GM18499 (cell line): ENCODE results near the gene DNMT3A.
A peak's percentile ranks its signal among the peaks of the same experiment; 100 is the strongest.
"Not testable (repeated sequence)": the region's sequence is repeated elsewhere in the genome, so short reads cannot be mapped to it uniquely, and the experiment has no call there.

Experiments used
- ATAC-seq: cut with Tn5 transposase; IDR thresholded peaks from one replicate; pipeline ENCODE4 v1.9.1; 2021; ENCODE audit warnings: moderate number of reproducible peaks; ENCODE audit not compliant: insufficient read depth, unreplicated experiment

Gene DNMT3A

GRCh38 chr2:25286723-25287483, 54.8 kb downstream of the DNMT3A start:
- no peak for ATAC-seq

GRCh38 chr2:25286025-25286400, 55.7 kb downstream of the DNMT3A start:
- ATAC-seq, result no peak

GRCh38 chr2:25285265-25286024, 56.3 kb downstream of the DNMT3A start:
- ATAC-seq, result no peak

GRCh38 chr2:25284756-25285155, 57.0 kb downstream of the DNMT3A start:
- ATAC-seq, result no peak

GRCh38 chr2:25283921-25284320, 57.8 kb downstream of the DNMT3A start:
- no peak for ATAC-seq

GRCh38 chr2:25281941-25282340, 59.8 kb downstream of the DNMT3A start:
- no peak for ATAC-seq

GRCh38 chr2:25281522-25281921, 60.2 kb downstream of the DNMT3A start:
- ATAC-seq, result no peak

GRCh38 chr2:25280051-25280687, 61.6 kb downstream of the DNMT3A start:
- no peak for ATAC-seq

- peak; percentile 56 for ATAC-seq
Measured at GRCh38 chr2:25279091-25279651, 62.6 kb downstream of the DNMT3A start.

- ATAC-seq, result no peak
Measured at GRCh38 chr2:25276569-25277465, 64.9 kb downstream of the DNMT3A start.

- no peak for ATAC-seq
Measured at GRCh38 chr2:25275575-25275965, 66.2 kb downstream of the DNMT3A start.

GRCh38 chr2:25274868-25275574, 66.7 kb downstream of the DNMT3A start:
- ATAC-seq, result no peak

GRCh38 chr2:25273985-25274535, 67.7 kb downstream of the DNMT3A start:
- no peak for ATAC-seq

- not testable (repeated sequence) for ATAC-seq
Measured at GRCh38 chr2:25272705-25273104, 69.0 kb downstream of the DNMT3A start.

- ATAC-seq, result no peak
Measured at GRCh38 chr2:25270061-25270460, 71.7 kb downstream of the DNMT3A start.

GRCh38 chr2:25269233-25269632, 72.5 kb downstream of the DNMT3A start:
- ATAC-seq, result no peak

- ATAC-seq, result no peak
Measured at GRCh38 chr2:25268139-25268538, 73.6 kb downstream of the DNMT3A start.

- no peak for ATAC-seq
Measured at GRCh38 chr2:25266399-25266798, 75.3 kb downstream of the DNMT3A start.

GRCh38 chr2:25265802-25266201, 75.9 kb downstream of the DNMT3A start:
- no peak for ATAC-seq
